HG03039 (cell line): Measurements from ENCODE around the gene RTP2.

Source experiments
- ATAC-seq: cut with Tn5 transposase; IDR thresholded peaks from one replicate; pipeline ENCODE4 v1.9.1; 2021; ENCODE audit warnings: mild to moderate bottlenecking, moderate library complexity; ENCODE audit not compliant: unreplicated experiment

The RTP2 gene

GRCh38 chr3:187677604-187678003 is 24.8 kb downstream of the RTP2 start:
- ATAC-seq: no peak

- ATAC-seq: no peak
Observed at GRCh38 chr3:187673012-187673411, 29.3 kb downstream of the RTP2 start.

GRCh38 chr3:187669675-187670504 is 32.5 kb downstream of the RTP2 start, which contains the start of gene SST:
SST (minus strand) TSS chr3:187670394; CDS start chr3:187670291, 103 bp downstream.
- ATAC-seq: no peak

DNA sequence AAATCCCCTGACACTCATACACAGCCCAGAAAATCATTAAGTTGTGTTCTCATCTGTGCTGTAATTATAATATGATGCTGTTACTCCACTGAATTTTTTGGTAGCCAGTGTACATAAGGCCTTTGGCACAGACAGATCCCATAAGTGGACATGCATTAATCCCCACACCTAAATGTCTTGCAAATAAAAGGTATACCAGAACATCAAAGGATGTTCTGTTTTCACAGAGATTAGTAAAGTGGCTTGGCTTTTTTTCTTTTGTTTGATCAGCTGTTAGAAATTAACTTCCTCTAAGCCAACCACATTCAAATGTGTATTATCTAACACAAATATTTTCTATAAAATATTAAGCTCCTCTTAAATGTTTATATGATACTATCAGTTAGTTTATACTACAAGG is 34.8 kb downstream of the RTP2 start:
- no peak for ATAC-seq

- no peak for ATAC-seq
Observed at GRCh38 chr3:187665764-187666402, 36.5 kb downstream of the RTP2 start.

DNA sequence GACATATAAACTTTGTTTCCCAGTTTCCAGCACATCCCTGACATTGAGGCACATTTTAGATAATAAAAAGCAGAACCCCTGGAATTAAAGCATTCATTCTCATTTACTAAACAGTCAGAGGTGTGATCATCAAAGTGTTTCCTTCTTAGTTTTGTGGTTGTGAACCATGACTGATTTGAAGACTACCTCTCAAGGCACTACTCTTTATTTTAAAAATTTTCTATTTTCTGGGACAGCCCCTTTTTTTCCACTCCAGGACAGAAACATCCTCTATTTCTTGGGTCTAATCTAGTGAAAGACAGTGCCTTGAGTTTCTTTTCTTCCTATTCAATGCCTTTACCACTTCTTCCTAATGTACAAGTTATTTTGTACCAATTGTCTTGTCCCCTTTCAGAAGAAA is 37.3 kb downstream of the RTP2 start:
- ATAC-seq: no peak

DNA sequence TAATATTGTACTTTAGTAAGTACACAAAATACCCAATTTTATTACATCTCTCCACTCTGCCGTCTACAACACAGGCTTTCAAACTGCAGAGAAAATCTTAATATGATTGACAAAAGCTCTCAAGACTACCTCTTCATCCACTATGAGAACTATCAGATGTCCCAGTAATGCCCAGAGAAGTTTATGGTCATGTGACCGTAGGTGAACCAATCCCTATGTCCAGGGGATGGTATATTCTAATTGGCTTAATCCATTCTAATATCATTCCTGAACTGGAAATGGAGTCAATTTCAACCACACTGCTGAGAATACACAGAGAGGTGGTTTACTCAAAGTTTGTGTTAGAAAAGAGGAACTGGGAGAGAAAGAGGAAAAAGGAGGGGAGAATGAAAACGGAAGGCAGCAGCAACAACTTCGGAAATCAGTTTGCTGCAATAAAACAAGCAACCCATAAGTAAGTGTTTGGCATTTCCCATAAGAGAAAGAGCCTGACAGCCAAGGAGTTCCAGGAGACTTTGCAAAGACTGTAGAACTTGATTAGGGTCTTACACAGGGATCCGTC is 39.4 kb downstream of the RTP2 start:
- ATAC-seq: no peak

- ATAC-seq: no peak
Observed at GRCh38 chr3:187661267-187661666, 41.1 kb downstream of the RTP2 start.

DNA sequence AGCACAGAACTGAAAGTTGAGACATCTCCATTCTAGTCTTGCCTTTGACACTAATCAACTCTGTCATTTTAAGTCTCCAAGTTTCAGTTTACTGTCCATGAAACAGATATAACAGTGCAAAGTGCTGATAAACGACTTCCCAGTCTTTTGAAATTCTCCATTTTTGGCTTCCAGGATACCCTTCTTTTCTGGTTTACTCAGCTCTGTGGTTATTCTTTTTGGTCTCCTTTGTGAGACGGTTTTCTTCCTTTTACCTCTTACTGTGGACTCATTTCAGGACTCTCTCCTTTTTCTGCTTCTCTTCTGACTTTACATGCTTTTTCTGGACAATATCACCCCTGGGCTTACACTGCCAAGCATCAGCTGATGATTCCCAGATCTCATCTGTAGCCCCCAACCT is 51.1 kb downstream of the RTP2 start:
- ATAC-seq: no peak
